ENCODE data around the gene HIC1.

The HIC1 gene

DNA sequence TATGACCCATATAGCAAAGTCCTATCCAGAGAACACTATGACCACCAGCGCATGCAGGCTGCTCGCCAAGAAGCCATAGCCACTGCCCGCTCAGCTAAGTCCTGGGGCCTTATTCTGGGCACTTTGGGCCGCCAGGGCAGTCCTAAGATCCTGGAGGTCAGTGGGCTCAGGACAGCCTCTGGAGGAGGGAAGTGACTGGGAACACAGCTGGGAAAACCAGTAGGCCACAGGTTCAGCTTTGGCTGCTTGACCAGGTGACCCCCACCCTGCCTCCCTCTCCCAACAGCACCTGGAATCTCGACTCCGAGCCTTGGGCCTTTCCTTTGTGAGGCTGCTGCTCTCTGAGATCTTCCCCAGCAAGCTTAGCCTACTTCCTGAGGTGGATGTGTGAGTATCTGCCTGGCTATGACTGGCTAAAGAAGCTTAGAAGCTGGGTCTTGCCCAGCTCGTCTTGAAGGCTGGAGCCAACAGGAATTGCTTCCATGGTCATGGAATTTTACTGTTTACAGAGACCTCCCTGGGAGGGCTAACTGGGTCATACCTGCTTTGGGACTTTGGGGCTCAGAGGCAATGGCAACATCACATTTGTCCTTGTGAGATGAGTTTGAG, 14.6 kb upstream of the HIC1 start:
- CTCF ChIA-PET, result interaction anchor here (0.7 to 1.6 kb wide), 7 partner anchors 9 to 163 kb away, joined by 3 to 5 read pairs (median 3); partner anchors contain the start of gene RTN4RL1
- H3K36me3 ChIP-seq (ENCODE audit: control insufficient read depth in 4 of 4, insufficient read depth in 4 of 4, low read length in 3 of 4), result peaks cover 13 to 63% (median 44%) of the 10 kb centered on the region in 4 experiments
- 96% methylated on average over 7 of the region's 7 CpGs for WGBS (ENCODE audit: insufficient coverage)
- DNase-seq, result no peak
- H3K4me1 ChIP-seq (ENCODE audit: control extremely low read depth in 1 of 4, control insufficient read depth in 4 of 4, insufficient read depth in 4 of 4, low read length in 3 of 4), result peaks cover 0 to 21% (median 16%) of the 10 kb centered on the region in 4 experiments
- H3K4me3 ChIP-seq (ENCODE audit: control insufficient read depth in 1 of 7, extremely low read depth in 1 of 7, insufficient read depth in 4 of 7, low read depth in 2 of 7, low read length in 6 of 7), result no peak overlapping the region
- POLR2A ChIA-PET, result interaction anchor here (0.5 kb wide), 1 partner anchor 622 kb away, joined by 3 read pairs; no protein-coding TSS in a partner anchor
- H3K9me3 ChIP-seq (ENCODE audit: control extremely low read depth in 1 of 5, control insufficient read depth in 4 of 5, insufficient read depth in 2 of 5, low read depth in 1 of 5, low read length in 4 of 5), result no peaks in the 10 kb centered on the region
- no peaks in the 10 kb centered on the region for H3K27me3 ChIP-seq (replicated peaks in 2 of 5; ENCODE audit: control insufficient read depth in 4 of 5, insufficient read depth in 5 of 5, low read length in 4 of 5)
- H3K27ac ChIP-seq (ENCODE audit: insufficient read depth in 1 of 2, low read depth in 1 of 2, low read length in 2 of 2, poor library complexity in 1 of 2, severe bottlenecking in 2 of 2), result no peak overlapping the region

DNA sequence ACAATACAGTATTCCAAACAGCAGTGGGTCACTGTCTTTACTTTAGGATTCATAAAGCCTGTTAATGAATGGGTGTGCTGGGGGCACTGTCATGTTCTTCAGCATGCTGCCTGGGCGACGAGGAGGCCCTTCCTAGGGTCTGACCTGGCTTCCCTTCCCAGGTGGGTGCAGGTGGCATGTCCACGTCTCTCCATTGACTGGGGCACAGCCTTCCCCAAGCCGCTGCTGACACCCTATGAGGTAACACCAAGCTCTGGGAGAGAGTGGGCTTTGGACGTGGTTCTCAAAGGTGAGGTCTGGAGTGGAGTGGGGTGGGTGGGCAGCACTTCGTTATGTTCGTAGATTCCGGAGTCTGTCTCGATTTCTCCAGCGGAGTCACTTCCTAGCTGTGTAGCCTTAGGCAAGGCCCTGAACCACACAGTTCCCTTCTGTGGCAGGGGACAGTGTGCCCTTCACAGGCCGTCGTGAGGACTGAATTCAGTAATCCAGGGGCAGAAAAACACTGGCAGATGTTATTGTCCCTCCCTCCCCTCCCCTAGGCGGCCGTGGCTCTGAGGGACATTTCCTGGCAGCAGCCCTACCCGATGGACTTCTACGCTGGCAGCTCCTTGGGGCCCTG, 13.9 kb upstream of the HIC1 start:
- 98% methylated on average over 9 of the region's 16 CpGs for WGBS (ENCODE audit: insufficient coverage)
- Histone ChIP-seq H3K4me3 (ENCODE audit: control insufficient read depth in 1 of 7, extremely low read depth in 1 of 7, insufficient read depth in 4 of 7, low read depth in 2 of 7, low read length in 6 of 7) (peak overlapping the region; percentile 51 to 95 (median 81)), H3K4me1 (ENCODE audit: control extremely low read depth in 1 of 4, control insufficient read depth in 4 of 4, insufficient read depth in 4 of 4, low read length in 3 of 4) (peaks cover 0 to 21% (median 16%) of the 10 kb centered on the region in 4 experiments), H3K27ac (ENCODE audit: insufficient read depth in 1 of 2, low read depth in 1 of 2, low read length in 2 of 2, poor library complexity in 1 of 2, severe bottlenecking in 2 of 2) (peak overlapping the region in 1 of 2 experiments; percentile 10), H3K36me3 (ENCODE audit: control insufficient read depth in 4 of 4, insufficient read depth in 4 of 4, low read length in 3 of 4) (peaks cover 11 to 56% (median 38%) of the 10 kb centered on the region in 4 experiments), H3K9me3 (ENCODE audit: control extremely low read depth in 1 of 5, control insufficient read depth in 4 of 5, insufficient read depth in 2 of 5, low read depth in 1 of 5, low read length in 4 of 5) (no peaks in the 10 kb centered on the region), H3K27me3 (replicated peaks in 2 of 5; ENCODE audit: control insufficient read depth in 4 of 5, insufficient read depth in 5 of 5, low read length in 4 of 5) (no peaks in the 10 kb centered on the region)
- peak in 1 of 3 donors; percentile 25 for DNase-seq
- POLR2A ChIA-PET, result interaction anchor here (0.5 kb wide), 1 partner anchor 621 kb away, joined by 3 read pairs; no protein-coding TSS in a partner anchor
- CTCF ChIA-PET, result interaction anchor here (0.7 to 1.6 kb wide), 3 partner anchors 9 to 164 kb away, joined by 3 to 5 read pairs (median 3); partner anchors contain the start of gene RTN4RL1

DNA sequence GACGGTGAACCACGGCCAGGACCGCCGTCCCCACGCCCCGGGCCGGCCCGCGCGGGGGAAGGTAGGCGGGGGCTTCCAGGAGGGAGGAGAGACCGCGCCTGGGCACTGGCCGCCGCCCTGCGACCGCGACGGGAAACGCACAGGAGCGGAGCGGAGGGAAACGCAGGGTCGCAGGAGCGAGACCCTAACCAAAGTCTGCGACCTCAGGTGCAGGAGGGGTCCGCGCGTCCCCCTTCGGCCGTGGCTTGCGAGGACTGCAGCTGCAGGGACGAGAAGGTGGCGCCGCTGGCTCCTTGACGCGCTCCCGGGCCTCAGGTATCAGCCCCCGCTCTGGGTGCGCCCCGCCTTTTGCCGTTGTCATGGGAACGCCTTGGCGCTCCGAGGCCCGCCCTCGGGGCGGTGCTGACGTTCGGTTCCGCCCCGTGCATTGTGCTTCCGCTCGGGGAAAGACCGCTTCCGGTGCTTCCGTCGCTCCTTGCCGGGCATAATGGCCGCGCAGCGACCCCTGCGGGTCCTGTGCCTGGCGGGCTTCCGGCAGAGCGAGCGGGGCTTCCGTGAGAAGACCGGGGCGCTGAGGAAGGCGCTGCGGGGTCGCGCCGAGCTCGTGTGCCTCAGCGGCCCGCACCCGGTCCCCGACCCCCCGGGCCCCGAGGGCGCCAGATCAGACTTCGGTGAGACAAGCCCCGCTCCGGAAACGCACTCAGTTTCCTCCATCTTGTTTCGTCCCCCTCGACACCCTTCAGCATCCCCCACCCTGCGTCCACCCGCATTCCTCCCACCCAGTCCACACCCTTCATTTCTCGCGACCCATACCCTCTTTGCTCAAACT, 13.1 kb upstream of the HIC1 start, which contains the start of gene OVCA2:
TSS of gene OVCA2 (plus strand) at position 462 of the 829 bp plus-strand sequence. CDS start at position 488, 26 bp downstream.
- Histone ChIP-seq H3K36me3 (ENCODE audit: control insufficient read depth in 4 of 4, insufficient read depth in 4 of 4, low read length in 3 of 4) (peaks cover 8 to 49% (median 32%) of the 10 kb centered on the region in 4 experiments), H3K27ac (ENCODE audit: insufficient read depth in 1 of 2, low read depth in 1 of 2, low read length in 2 of 2, poor library complexity in 1 of 2, severe bottlenecking in 2 of 2) (peak within 1 kb of the TSS; percentile 83 to 93), H3K9me3 (ENCODE audit: control extremely low read depth in 1 of 5, control insufficient read depth in 4 of 5, insufficient read depth in 2 of 5, low read depth in 1 of 5, low read length in 4 of 5) (no peaks in the 10 kb centered on the region), H3K4me3 (ENCODE audit: control insufficient read depth in 1 of 7, extremely low read depth in 1 of 7, insufficient read depth in 4 of 7, low read depth in 2 of 7, low read length in 6 of 7) (peak within 1 kb of the TSS; percentile 51 to 95 (median 81)), H3K4me1 (ENCODE audit: control extremely low read depth in 1 of 4, control insufficient read depth in 4 of 4, insufficient read depth in 4 of 4, low read length in 3 of 4) (peaks cover 0 to 21% (median 16%) of the 10 kb centered on the region in 4 experiments), H3K27me3 (replicated peaks in 2 of 5; ENCODE audit: control insufficient read depth in 4 of 5, insufficient read depth in 5 of 5, low read length in 4 of 5) (no peaks in the 10 kb centered on the region)
- peak; percentile 95 to 97 (median 96) for DNase-seq
- under 1% methylated on average over 83 of the region's 93 CpGs for WGBS (ENCODE audit: insufficient coverage)
- POLR2A ChIA-PET, result no interaction called here
- CTCF ChIA-PET, result interaction anchor here (0.7 to 1.6 kb wide), 2 partner anchors 9 to 17 kb away, joined by 3 to 5 read pairs; partner anchors contain the start of gene RTN4RL1

DNA sequence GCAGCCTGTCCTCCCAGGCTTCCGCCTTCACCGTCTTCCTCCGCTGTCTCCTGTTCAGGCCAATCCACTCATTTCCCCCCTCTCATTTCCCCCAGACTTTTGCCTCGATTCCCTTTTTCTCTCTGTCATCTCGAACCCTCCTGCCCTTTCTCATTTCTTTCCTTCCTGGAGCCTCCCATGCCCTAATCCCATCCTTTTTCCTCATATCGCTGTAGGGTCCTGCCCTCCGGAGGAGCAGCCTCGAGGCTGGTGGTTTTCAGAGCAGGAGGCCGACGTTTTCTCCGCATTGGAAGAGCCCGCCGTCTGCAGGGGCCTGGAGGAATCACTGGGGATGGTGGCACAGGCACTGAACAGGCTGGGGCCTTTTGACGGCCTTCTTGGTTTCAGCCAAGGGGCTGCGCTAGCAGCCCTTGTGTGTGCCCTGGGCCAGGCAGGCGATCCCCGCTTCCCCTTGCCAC, 12.5 kb upstream of the HIC1 start:
- peak in 2 of 3 donors; percentile 58 to 62 for DNase-seq
- peak overlapping the region; percentile 51 to 95 (median 81) for H3K4me3 ChIP-seq (ENCODE audit: control insufficient read depth in 1 of 7, extremely low read depth in 1 of 7, insufficient read depth in 4 of 7, low read depth in 2 of 7, low read length in 6 of 7)
- peaks cover 0 to 2% (median 0%) of the 10 kb centered on the region in 5 experiments for H3K27me3 ChIP-seq (replicated peaks in 2 of 5; ENCODE audit: control insufficient read depth in 4 of 5, insufficient read depth in 5 of 5, low read length in 4 of 5)
- peaks cover 0 to 21% (median 16%) of the 10 kb centered on the region in 4 experiments for H3K4me1 ChIP-seq (ENCODE audit: control extremely low read depth in 1 of 4, control insufficient read depth in 4 of 4, insufficient read depth in 4 of 4, low read length in 3 of 4)
- 25% methylated on average over 16 of the region's 17 CpGs for WGBS (ENCODE audit: insufficient coverage)
- H3K27ac ChIP-seq (ENCODE audit: insufficient read depth in 1 of 2, low read depth in 1 of 2, low read length in 2 of 2, poor library complexity in 1 of 2, severe bottlenecking in 2 of 2), result peak overlapping the region; percentile 83 to 93
- POLR2A ChIA-PET, result no interaction called here
- peaks cover 8 to 43% (median 26%) of the 10 kb centered on the region in 4 experiments for H3K36me3 ChIP-seq (ENCODE audit: control insufficient read depth in 4 of 4, insufficient read depth in 4 of 4, low read length in 3 of 4)
- CTCF ChIA-PET, result no interaction called here
- H3K9me3 ChIP-seq (ENCODE audit: control extremely low read depth in 1 of 5, control insufficient read depth in 4 of 5, insufficient read depth in 2 of 5, low read depth in 1 of 5, low read length in 4 of 5), result no peaks in the 10 kb centered on the region

DNA sequence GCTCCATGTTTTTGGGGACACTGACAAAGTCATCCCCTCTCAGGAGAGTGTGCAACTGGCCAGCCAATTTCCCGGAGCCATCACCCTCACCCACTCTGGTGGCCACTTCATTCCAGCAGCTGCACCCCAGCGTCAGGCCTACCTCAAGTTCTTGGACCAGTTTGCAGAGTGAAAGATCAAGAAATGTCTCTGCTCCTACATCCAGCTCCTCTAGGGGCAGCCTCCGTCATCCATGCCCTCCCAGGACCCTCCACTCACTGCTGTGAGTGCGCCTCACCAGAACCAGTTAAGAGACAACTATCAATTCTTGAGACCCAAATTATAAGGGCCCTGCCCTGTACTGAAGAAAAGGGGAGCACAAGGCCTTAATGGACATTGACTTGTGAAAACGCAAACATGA, 12.0 kb upstream of the HIC1 start:
- Histone ChIP-seq H3K27ac (ENCODE audit: insufficient read depth in 1 of 2, low read depth in 1 of 2, low read length in 2 of 2, poor library complexity in 1 of 2, severe bottlenecking in 2 of 2) (no peak overlapping the region), H3K4me3 (ENCODE audit: control insufficient read depth in 1 of 7, extremely low read depth in 1 of 7, insufficient read depth in 4 of 7, low read depth in 2 of 7, low read length in 6 of 7) (peak overlapping the region in 5 of 7 experiments; percentile 76 to 95 (median 82)), H3K9me3 (ENCODE audit: control extremely low read depth in 1 of 5, control insufficient read depth in 4 of 5, insufficient read depth in 2 of 5, low read depth in 1 of 5, low read length in 4 of 5) (no peaks in the 10 kb centered on the region), H3K27me3 (replicated peaks in 2 of 5; ENCODE audit: control insufficient read depth in 4 of 5, insufficient read depth in 5 of 5, low read length in 4 of 5) (peaks cover 0 to 6% (median 2%) of the 10 kb centered on the region in 5 experiments), H3K4me1 (ENCODE audit: control extremely low read depth in 1 of 4, control insufficient read depth in 4 of 4, insufficient read depth in 4 of 4, low read length in 3 of 4) (peaks cover 0 to 21% (median 16%) of the 10 kb centered on the region in 4 experiments), H3K36me3 (ENCODE audit: control insufficient read depth in 4 of 4, insufficient read depth in 4 of 4, low read length in 3 of 4) (peaks cover 8 to 38% (median 22%) of the 10 kb centered on the region in 4 experiments)
- peak in 2 of 3 donors; percentile 41 to 52 for DNase-seq
- WGBS (ENCODE audit: insufficient coverage), result 94% methylated on average over 3 of the region's 5 CpGs
- CTCF ChIA-PET, result no interaction called here
- POLR2A ChIA-PET, result no interaction called here

DNA sequence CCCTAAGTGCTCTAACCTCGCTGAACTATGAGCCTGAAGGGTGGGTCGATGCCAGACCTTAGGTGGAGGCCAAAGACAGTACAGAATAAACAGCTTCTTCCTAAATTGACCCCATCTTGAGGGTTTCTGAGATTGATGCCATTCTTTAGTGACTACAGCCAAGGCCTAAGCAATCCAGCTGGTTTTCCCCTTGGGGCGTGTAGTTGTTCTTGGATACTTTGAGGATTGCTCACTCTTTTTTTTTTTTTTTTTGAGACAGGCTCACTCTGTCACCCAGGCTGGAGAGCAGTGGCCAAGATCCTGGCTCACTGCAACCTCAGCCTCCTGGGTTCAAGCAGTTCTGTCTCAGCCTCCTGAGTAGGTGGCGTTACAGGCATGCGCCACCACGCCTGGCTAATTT, 11.1 kb upstream of the HIC1 start:
- ChIA-PET POLR2A (no interaction called here), CTCF (interaction anchor here (0.7 to 0.8 kb wide), 2 partner anchors 11 to 15 kb away, joined by 3 read pairs; partner anchors contain the start of gene HIC1)
- Histone ChIP-seq H3K4me1 (ENCODE audit: control extremely low read depth in 1 of 4, control insufficient read depth in 4 of 4, insufficient read depth in 4 of 4, low read length in 3 of 4) (peaks cover 0 to 21% (median 18%) of the 10 kb centered on the region in 4 experiments), H3K36me3 (ENCODE audit: control insufficient read depth in 4 of 4, insufficient read depth in 4 of 4, low read length in 3 of 4) (peaks cover 8 to 30% (median 19%) of the 10 kb centered on the region in 4 experiments), H3K4me3 (ENCODE audit: control insufficient read depth in 1 of 7, extremely low read depth in 1 of 7, insufficient read depth in 4 of 7, low read depth in 2 of 7, low read length in 6 of 7) (no peak overlapping the region), H3K27me3 (replicated peaks in 2 of 5; ENCODE audit: control insufficient read depth in 4 of 5, insufficient read depth in 5 of 5, low read length in 4 of 5) (peaks cover 0 to 15% (median 8%) of the 10 kb centered on the region in 5 experiments), H3K9me3 (ENCODE audit: control extremely low read depth in 1 of 5, control insufficient read depth in 4 of 5, insufficient read depth in 2 of 5, low read depth in 1 of 5, low read length in 4 of 5) (no peaks in the 10 kb centered on the region), H3K27ac (ENCODE audit: insufficient read depth in 1 of 2, low read depth in 1 of 2, low read length in 2 of 2, poor library complexity in 1 of 2, severe bottlenecking in 2 of 2) (no peak overlapping the region)
- 97% methylated on average over 3 of the region's 6 CpGs for WGBS (ENCODE audit: insufficient coverage)
- DNase-seq, result no peak
